ENCODE data around the gene AMDHD2.
"Not testable (repeated sequence)": the region's sequence is repeated elsewhere in the genome, so short reads cannot be mapped to it uniquely, and the experiment has no call there.

GRCh38 chr16:2550283-2550878, 30.2 kb downstream of the AMDHD2 start:
- not testable (repeated sequence) for TF ChIP-seq CTCF, POLR2A (IDR thresholded peaks at IDR 0.05)
